Measurements from ENCODE around the gene MYRIP.

The MYRIP gene

GRCh38 chr3:39971559-39972031 lies 162.2 kb downstream of the MYRIP start:
- Histone ChIP-seq H2AFZ (ENCODE audit: low read depth, low read length, severe bottlenecking) (no peak overlapping the region), H3K9ac (ENCODE audit: low read length) (no peak overlapping the region), H3K36me3 (ENCODE audit: low read length) (no peaks in the 10 kb centered on the region), H4K20me1 (ENCODE audit: low read depth, low read length) (no peaks in the 10 kb centered on the region), H3K9me2 (replicated peaks; ENCODE audit: insufficient read depth, low read length) (no peaks in the 10 kb centered on the region), H3K27ac (ENCODE audit: low read depth, low read length) (no peak overlapping the region), H3K9me3 (ENCODE audit: insufficient read depth, low read length) (no peaks in the 10 kb centered on the region), H3K79me2 (ENCODE audit: insufficient read depth, low read length) (no peaks in the 10 kb centered on the region), H3K4me2 (ENCODE audit: low read depth, low read length, poor library complexity, severe bottlenecking) (no peak overlapping the region), H3F3A (ENCODE audit: insufficient read depth) (no peaks in the 10 kb centered on the region), H3K4me3 (ENCODE audit: insufficient read depth, low read length, poor library complexity, severe bottlenecking) (no peak overlapping the region), H3K27me3 (ENCODE audit: low read length) (no peaks in the 10 kb centered on the region)
- TF ChIP-seq EZH2phosphoT487 (conservative IDR thresholded peaks at IDR 0.05; ENCODE audit: low read length), result no peak
- no peak for TF ChIP-seq CTCF (IDR thresholded peaks at IDR 0.05; ENCODE audit: insufficient read depth, low read length, poor library complexity, severe bottlenecking)

GRCh38 chr3:39972508-39972907 lies 163.1 kb downstream of the MYRIP start:
- Histone ChIP-seq H3K9ac (ENCODE audit: low read length) (no peak overlapping the region), H3K9me2 (replicated peaks; ENCODE audit: insufficient read depth, low read length) (no peaks in the 10 kb centered on the region), H3K4me3 (ENCODE audit: insufficient read depth, low read length, poor library complexity, severe bottlenecking) (no peak overlapping the region), H3K79me2 (ENCODE audit: insufficient read depth, low read length) (no peaks in the 10 kb centered on the region), H2AFZ (ENCODE audit: low read depth, low read length, severe bottlenecking) (no peak overlapping the region), H3K4me2 (ENCODE audit: low read depth, low read length, poor library complexity, severe bottlenecking) (no peak overlapping the region), H3K27ac (ENCODE audit: low read depth, low read length) (no peak overlapping the region), H3K9me3 (ENCODE audit: insufficient read depth, low read length) (no peaks in the 10 kb centered on the region), H4K20me1 (ENCODE audit: low read depth, low read length) (no peaks in the 10 kb centered on the region), H3K36me3 (ENCODE audit: low read length) (no peaks in the 10 kb centered on the region), H3K27me3 (ENCODE audit: low read length) (no peaks in the 10 kb centered on the region), H3F3A (ENCODE audit: insufficient read depth) (no peaks in the 10 kb centered on the region)
- TF ChIP-seq EZH2phosphoT487 (conservative IDR thresholded peaks at IDR 0.05; ENCODE audit: low read length), result no peak
- TF ChIP-seq CTCF (IDR thresholded peaks at IDR 0.05; ENCODE audit: insufficient read depth, low read length, poor library complexity, severe bottlenecking), result no peak

- Histone ChIP-seq H3F3A (ENCODE audit: insufficient read depth) (no peaks in the 10 kb centered on the region), H3K9ac (ENCODE audit: low read length) (no peak overlapping the region), H3K9me3 (ENCODE audit: insufficient read depth, low read length) (no peaks in the 10 kb centered on the region), H3K4me2 (ENCODE audit: low read depth, low read length, poor library complexity, severe bottlenecking) (no peak overlapping the region), H3K9me2 (replicated peaks; ENCODE audit: insufficient read depth, low read length) (no peaks in the 10 kb centered on the region), H3K27ac (ENCODE audit: low read depth, low read length) (no peak overlapping the region), H3K79me2 (ENCODE audit: insufficient read depth, low read length) (no peaks in the 10 kb centered on the region), H4K20me1 (ENCODE audit: low read depth, low read length) (no peaks in the 10 kb centered on the region), H2AFZ (ENCODE audit: low read depth, low read length, severe bottlenecking) (no peak overlapping the region), H3K27me3 (ENCODE audit: low read length) (no peaks in the 10 kb centered on the region), H3K4me3 (ENCODE audit: insufficient read depth, low read length, poor library complexity, severe bottlenecking) (no peak overlapping the region), H3K36me3 (ENCODE audit: low read length) (no peaks in the 10 kb centered on the region)
- TF ChIP-seq EZH2phosphoT487 (conservative IDR thresholded peaks at IDR 0.05; ENCODE audit: low read length), result no peak
- no peak for TF ChIP-seq CTCF (IDR thresholded peaks at IDR 0.05; ENCODE audit: insufficient read depth, low read length, poor library complexity, severe bottlenecking)
Observed at GRCh38 chr3:39977058-39977794, 167.8 kb downstream of the MYRIP start.

All from SU-DHL-6 (cell line).